Middle frontal gyrus (tissue), 1 donor: ENCODE results near the gene USH1G.

Experiments used
- DNase-seq: peaks from one replicate; pipeline ENCODE4 v3.0.0-alpha.2; 2015; ENCODE audit warnings: low spot score; ENCODE audit errors: extremely low spot score

The USH1G gene

GRCh38 chr17:74954115-74954514, 31.1 kb upstream of the USH1G start:
- no peak for DNase-seq

- DNase-seq, result no peak
These were observed 30.2 kb upstream of the USH1G start for GRCh38 chr17:74953134-74953687.

- DNase-seq, result no peak
These were observed 29.5 kb upstream of the USH1G start for GRCh38 chr17:74952431-74953133.

DNA sequence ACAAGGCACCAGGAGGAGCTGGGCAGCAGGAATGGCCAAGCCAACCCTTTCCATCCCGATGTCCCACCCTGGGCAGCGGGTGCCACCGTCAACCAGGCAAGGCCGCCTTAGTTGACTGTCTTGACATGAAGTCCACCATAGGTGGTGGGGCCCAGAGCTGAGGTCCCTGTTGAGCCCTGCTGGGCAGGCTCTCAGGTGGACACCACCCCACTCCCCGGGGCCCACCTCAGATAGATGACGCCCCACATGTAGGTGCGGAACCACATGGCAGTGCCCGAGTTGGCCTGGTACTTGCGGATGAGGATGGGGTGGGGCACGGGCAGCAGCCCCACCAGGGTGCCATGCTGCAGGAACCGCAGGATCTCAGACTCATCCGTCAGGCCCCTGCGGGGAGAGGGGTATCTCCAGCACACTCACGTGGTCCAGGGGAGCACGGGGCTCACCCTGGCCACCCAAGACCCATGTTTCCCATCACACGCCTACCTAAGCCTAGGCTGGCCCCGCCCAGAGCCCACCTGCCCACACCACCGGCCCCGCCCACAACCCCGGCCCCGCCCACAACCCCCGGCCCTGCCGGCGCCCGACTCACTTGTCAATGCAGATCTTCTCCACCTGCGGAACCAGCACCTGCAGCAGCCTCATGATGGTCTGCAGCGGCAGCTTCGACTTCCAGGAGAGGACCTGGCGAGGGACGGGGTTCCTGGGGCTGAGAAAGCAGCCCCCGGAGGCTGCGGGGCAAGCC, 28.8 kb upstream of the USH1G start:
- DNase-seq, result no peak

DNA sequence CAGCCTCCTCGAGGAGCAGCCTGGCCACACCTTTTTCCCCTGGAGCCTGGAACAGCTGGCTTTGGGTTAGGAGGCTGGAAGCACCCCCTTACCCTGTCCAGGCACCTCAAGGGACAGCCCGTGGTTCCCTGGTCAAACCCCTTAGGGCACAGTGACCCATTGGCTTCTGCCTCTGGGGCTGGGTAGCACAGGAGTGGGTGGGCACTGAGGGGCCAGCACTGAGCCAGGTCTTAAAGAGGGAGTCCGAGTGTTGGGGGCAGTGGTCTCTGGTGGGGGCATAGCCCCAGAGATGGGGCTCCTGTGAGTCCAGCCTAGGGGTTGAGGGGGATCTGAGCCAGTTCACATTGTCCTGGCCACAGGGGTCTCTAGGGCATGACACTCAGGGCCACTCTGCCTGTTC, 28.0 kb upstream of the USH1G start:
- no peak for DNase-seq

DNA sequence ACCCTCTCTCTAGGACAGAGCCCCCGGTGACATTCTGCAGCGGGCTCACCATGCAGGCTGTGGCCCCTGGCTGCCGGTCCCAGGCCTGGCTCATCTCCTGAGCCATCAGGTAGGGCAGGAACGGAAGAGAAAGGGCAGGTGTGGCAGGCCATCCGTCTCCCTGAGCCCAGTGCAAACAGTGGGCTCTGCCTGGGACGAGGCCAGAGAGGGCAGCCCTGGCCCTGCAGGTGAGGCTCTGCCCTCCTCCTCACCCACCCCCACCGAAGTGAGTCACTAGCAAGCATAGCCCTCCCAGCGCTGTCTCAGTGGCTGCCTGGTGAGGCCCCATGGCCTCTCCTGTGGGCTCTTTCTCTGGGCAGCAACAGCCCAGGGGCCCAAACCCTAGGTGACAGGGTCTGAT, 27.2 kb upstream of the USH1G start:
- DNase-seq, result no peak

DNA sequence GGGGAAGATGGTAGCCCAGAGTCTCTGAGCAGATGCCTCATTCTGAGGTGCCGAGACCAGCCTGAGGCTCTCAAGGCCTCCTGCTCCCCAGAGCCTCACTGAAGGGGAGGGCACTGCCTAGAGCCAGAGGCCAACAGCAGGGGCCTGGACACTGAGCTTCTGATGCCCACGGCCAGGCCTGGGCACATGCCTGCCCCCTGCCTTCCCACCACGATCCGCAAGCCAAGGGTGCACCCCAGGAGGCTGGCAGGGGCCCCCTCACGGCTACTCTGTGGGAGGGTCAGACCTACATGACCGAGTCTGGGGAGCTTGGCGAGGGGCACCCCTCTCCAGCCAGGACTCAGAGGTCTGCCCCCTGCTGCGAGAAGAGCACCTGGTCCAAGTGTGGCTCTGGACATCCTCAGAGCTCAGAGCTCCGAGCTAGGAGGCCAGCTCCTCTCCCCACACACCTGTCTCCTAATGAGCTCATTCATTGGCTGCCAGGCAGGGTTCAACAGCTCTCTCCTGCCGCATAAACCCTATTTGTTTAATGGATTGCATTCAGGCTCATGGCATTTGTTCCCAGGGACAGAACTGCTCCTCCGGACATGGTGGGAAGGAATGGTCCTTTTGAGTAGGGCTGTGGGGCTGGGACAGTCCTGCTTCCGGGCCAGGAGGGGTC, 26.5 kb upstream of the USH1G start:
- no peak for DNase-seq

GRCh38 chr17:74947041-74947754, 24.1 kb upstream of the USH1G start:
- DNase-seq, result no peak

- DNase-seq, result no peak
These were observed 23.6 kb upstream of the USH1G start for GRCh38 chr17:74946641-74947040.

DNA sequence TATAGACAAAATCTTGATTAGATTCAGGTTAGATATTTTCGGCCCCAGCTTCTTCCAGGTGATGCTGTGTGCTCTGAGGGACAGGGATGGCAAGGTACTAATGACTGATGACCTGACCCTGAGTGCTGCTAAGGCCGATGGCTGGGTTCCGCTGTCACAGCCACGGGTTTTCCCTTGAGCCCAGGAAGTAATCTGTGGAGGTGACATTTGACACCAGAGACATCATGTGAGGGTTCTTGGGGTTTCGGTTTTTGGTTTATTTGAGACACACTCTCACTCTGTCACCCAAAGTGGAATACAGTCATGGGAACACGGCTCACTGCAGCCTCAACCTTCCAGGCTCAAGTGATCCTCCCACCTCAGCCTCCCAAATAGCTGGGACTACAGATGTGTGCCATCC, 22.5 kb upstream of the USH1G start:
- DNase-seq, result no peak

DNA sequence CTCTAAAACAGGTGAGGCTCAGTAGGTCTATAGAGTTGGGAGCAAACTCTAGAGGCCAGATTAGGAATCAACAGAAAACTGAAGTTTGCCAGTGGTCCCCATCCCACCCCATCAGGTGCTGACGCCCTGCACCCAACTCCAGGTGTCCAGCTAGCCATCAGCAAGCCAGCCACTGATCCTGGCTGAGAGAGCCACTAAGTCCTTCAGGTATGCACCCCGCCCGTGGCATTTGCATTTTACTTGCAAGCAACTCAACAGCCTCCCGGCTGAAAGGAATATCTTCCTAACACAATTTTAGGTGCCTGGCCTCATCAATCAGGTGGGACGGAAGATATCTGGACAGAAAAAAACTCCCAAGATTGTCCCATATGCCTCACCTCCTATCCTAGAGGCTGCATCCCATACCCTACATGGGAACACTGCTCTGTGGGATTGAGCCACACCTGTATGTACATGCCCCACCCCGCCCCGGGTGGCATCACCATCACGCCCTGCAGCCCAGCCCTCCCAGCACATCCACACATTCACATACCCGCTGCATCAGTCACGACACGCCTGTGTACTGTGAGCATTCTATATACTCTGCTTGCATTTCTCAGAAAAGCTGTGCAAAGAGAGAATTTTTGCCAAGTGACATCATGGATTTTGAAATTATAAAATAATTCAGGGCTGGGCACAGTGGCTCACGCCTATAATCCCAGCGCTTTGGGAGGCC, 20.9 kb upstream of the USH1G start:
- DNase-seq, result no peak

- no peak for DNase-seq
These were observed 18.2 kb upstream of the USH1G start for GRCh38 chr17:74941128-74941725.

DNA sequence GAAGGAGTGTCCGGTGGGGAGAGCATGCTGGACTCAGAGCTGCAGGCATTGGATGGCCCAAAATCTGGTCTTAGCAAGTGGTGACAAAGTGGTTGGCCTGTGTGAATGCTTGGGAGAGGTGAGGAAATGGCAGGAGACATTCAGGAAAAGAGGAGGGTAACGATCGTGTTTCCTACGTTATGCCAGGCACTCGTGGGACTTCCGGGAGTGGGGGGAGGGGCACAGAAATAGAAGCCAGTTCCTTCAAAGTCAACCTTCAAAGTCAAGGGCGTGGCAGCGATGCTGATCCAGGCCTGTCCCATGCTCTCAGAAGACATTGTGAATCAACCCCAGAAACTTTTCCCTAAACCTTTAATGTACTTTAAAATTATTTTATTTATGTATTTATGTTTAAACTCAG, 16.5 kb upstream of the USH1G start:
- no peak for DNase-seq

DNA sequence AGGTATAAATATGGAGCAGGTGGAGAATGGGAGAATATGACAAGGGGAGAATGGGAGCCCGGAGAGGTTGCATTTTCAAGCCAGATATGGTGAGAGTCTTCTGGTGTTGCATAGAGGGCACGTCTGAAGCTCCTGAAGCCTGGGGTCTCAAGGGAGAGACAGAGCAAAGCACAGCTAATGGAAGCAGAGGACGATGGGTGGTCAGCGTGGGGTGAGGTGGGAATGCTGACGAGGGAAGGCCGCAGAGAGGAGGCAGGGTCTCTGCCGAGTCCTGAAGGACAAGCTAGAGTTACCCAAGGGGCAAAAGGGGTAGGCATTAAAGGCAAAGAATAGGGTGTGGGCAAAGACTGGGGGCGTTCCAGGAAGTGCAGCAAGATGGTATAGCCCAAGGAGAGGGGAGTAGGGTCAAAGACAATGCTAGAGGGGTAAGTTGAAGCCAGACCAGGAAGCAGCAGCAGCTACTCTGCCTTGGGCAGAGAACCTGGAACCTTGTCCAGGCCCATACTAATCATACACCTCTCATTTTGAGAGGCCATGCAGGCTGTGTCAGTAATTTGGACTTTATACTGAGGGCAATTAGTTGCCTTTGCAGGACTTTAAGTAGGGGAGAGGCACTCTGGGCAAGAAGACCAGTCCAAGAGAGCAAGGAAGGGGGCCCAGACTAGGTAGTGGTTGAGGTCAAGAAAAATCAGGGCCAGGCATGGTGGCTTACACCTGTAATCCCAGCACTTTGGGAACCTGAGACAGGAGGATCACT, 15.3 kb upstream of the USH1G start:
- DNase-seq, result no peak

GRCh38 chr17:74937064-74938051, 14.3 kb upstream of the USH1G start:
- DNase-seq, result no peak

DNA sequence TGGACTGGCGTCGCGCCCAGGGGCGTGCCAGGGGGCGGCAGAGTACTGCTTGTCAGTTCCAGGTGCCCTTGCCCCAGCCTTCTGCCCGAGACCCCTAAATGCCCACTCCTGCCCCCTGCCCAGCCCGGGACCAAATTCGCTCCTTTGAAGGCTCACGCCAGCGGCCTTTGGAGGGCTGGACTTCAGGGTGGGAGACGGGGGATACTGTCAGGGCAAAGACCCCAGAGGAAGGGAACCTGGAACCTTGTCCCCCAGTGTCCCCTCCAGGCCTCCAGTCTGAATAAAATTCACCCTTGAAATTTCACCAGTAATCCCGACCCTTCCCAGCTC, 13.4 kb upstream of the USH1G start:
- no peak for DNase-seq

DNA sequence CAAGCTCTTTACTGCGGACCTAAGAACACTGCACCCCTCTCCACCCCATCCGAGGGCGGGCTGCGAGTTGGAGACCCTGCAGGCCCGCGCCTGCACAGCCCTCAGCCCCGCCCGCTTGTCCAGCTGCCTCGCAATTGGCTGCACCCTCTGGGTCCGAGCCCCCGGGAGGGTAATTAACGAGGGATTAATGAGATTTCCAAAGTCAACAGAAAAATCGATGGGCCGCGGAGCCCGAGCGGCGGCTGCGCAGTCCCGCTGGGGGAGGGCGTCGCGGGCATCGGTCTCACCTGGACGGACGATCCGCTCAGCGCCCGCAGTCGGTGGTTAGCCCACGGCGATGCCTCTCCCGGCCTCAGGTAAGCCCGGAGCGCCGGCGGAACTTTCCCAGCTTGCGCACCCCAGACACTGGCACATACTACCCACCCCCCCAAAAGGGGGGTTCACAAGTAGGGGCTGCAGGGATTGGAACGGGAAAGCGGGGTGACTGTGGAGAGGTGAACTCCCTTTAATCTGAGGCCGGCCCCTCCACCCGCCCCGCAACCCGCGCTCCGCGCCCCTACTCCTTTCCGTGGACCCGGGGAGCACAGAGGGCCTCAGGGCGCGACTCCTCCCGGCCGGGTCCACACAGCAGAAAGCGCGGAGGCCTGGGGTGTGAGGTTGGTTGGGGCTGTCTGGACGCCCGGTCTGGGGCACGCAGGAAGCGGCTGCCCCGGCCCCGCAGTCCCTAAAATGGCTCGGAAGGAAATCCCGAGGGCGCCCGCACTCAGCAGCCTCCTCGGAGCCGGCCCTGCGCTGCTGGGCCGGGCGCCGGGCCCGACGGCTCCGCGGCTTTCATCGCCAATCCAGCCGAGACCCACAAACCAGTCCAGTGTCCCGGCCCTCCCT, 12.8 kb upstream of the USH1G start, which contains the start of gene OTOP3:
TSS of gene OTOP3 (plus strand) at position 314 of the 885 bp plus-strand sequence. CDS start at position 338, 24 bp downstream.
- no peak for DNase-seq

DNA sequence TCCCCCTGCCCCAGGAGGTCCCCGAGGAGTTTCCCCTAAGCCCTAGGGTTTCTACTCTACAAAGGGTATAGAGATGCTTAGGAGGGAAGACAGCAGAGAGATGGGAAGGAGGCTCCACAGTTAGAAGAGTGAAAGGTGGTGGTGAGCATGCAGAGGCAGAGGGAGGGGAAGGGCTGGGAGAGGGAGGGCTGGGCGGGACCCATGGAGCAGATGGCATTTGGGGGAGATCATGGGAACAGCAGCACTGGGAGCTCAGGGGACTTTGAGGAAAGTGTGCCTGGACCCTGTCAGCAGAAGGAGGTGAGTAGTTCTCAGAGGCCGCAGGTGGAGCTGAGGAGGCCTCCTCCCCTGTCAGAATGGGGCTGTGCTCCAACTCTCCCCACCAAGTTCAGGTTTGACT, 12.0 kb upstream of the USH1G start:
- no peak for DNase-seq
